ENCODE results near the gene RSPO1. TPM values are rescaled to one million over a fixed set of nuclear protein-coding genes. Genes with fewer than 3 reads are reported as not detected.

RSPO1 gene
- polyA plus RNA-seq, 1 experiment, result not detected

GRCh38 chr1:37567023-37567422 is 67.7 kb downstream of the RSPO1 start:
- DNase-seq (ENCODE audit: low read depth, low spot score), result no peak
- CTCF ChIA-PET, result interaction anchor here (0.8 to 1.6 kb wide), 2 partner anchors 36 to 53 kb away, joined by 5 to 7 read pairs; partner anchors contain the start of gene MEAF6

GRCh38 chr1:37564892-37565291 is 69.8 kb downstream of the RSPO1 start:
- POLR2A ChIA-PET, result interaction anchor here (0.7 kb wide), 1 partner anchor 465 kb away, joined by 5 read pairs; no protein-coding TSS in a partner anchor
- peaks cover 4% of the 10 kb centered on the region for H3K9me3 ChIP-seq (ENCODE audit: control insufficient read depth, insufficient read depth, low read length)
- TF ChIP-seq, protein P1, sequence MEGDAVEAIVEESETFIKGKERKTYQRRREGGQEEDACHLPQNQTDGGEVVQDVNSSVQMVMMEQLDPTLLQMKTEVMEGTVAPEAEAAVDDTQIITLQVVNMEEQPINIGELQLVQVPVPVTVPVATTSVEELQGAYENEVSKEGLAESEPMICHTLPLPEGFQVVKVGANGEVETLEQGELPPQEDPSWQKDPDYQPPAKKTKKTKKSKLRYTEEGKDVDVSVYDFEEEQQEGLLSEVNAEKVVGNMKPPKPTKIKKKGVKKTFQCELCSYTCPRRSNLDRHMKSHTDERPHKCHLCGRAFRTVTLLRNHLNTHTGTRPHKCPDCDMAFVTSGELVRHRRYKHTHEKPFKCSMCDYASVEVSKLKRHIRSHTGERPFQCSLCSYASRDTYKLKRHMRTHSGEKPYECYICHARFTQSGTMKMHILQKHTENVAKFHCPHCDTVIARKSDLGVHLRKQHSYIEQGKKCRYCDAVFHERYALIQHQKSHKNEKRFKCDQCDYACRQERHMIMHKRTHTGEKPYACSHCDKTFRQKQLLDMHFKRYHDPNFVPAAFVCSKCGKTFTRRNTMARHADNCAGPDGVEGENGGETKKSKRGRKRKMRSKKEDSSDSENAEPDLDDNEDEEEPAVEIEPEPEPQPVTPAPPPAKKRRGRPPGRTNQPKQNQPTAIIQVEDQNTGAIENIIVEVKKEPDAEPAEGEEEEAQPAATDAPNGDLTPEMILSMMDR (IDR thresholded peaks at IDR 0.05; ENCODE audit: low read depth, low read length), result no peak
- no peaks in the 10 kb centered on the region for H3K27me3 ChIP-seq (ENCODE audit: control insufficient read depth, insufficient read depth, low read length)
- H3K4me3 ChIP-seq (ENCODE audit: low read depth, low read length), result no peak overlapping the region
- no peak overlapping the region for H3K27ac ChIP-seq (ENCODE audit: low read depth, low read length)
- no peak for DNase-seq (ENCODE audit: low read depth, low spot score)
- CTCF ChIA-PET, result interaction anchor here (0.5 to 1.0 kb wide), 2 partner anchors 77 to 398 kb away, joined by 3 read pairs; no protein-coding TSS in a partner anchor

More at GRCh38 chr1:37567023-37567422, 67.7 kb downstream of the RSPO1 start:
- TF ChIP-seq, protein P1 (IDR thresholded peaks at IDR 0.05; ENCODE audit: low read depth, low read length), result no peak
- POLR2A ChIA-PET, result no interaction called here
- Histone ChIP-seq H3K27ac (ENCODE audit: low read depth, low read length) (no peak overlapping the region), H3K27me3 (ENCODE audit: control insufficient read depth, insufficient read depth, low read length) (no peaks in the 10 kb centered on the region), H3K4me3 (ENCODE audit: low read depth, low read length) (no peak overlapping the region), H3K9me3 (ENCODE audit: control insufficient read depth, insufficient read depth, low read length) (no peaks in the 10 kb centered on the region)

DNA sequence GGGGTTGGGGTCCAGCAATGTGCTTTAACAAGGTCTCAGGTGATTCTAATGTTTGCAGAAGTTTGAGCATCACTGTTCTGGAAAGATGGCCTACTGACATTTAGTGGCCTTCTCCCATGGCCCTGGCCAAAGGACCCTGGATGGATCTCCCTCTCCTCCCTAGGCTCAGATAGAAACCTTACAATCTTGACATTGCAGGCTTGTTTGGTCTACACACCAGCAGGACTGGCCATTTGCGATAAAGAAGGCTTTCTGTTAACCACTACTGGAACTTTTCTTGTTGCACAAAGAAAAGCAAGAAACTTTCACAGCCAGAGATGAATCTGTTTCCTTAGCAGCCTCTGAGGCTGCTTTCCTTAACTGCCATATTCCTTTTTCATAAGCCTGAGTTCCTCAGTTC is 71.7 kb downstream of the RSPO1 start:
- TF ChIP-seq, protein P1 (IDR thresholded peaks at IDR 0.05; ENCODE audit: low read depth, low read length), result no peak
- H3K27ac ChIP-seq (ENCODE audit: low read depth, low read length), result no peak overlapping the region
- ChIA-PET POLR2A (no interaction called here), CTCF (interaction anchor here (1.1 to 2.1 kb wide), 2 partner anchors 14 to 119 kb away, joined by 4 to 8 read pairs; no protein-coding TSS in a partner anchor)
- peaks cover 4% of the 10 kb centered on the region for H3K9me3 ChIP-seq (ENCODE audit: control insufficient read depth, insufficient read depth, low read length)
- H3K4me3 ChIP-seq (ENCODE audit: low read depth, low read length), result no peak overlapping the region
- H3K27me3 ChIP-seq (ENCODE audit: control insufficient read depth, insufficient read depth, low read length), result no peaks in the 10 kb centered on the region
- no peak for DNase-seq (ENCODE audit: low read depth, low spot score)

Other genes with a start within 250 kb of the RSPO1 start
- 4.3 and 6.4 TPM in 2 replicates for gene ZC3H12A, start 160.3 kb downstream of the RSPO1 start, polyA plus RNA-seq (2011; rRNA removed)
- gene MEAF6, start 120.1 kb downstream of the RSPO1 start, polyA plus RNA-seq (2011; rRNA removed), result 59.6 and 69.6 TPM in 2 replicates
- gene SNIP1, start 80.6 kb downstream of the RSPO1 start, polyA plus RNA-seq (2011; rRNA removed), result 7.8 and 8.9 TPM in 2 replicates
- 13.1 and 14.2 TPM in 2 replicates for gene DNALI1, start 78.0 kb downstream of the RSPO1 start, polyA plus RNA-seq (2011; rRNA removed)
- gene GNL2, start 39.0 kb downstream of the RSPO1 start, polyA plus RNA-seq (2011; rRNA removed), result 52.5 and 64.7 TPM in 2 replicates
- 7.1 and 9.6 TPM in 2 replicates for gene CDCA8, start 57.6 kb upstream of the RSPO1 start, polyA plus RNA-seq (2011; rRNA removed)
- gene EPHA10, start 130.2 kb upstream of the RSPO1 start, polyA plus RNA-seq (2011; rRNA removed), result not detected in 2 replicates
- 0.32 and 0.65 TPM in 2 replicates for gene MANEAL, start 159.0 kb upstream of the RSPO1 start, polyA plus RNA-seq (2011; rRNA removed)
- gene C1orf122, start 172.9 kb upstream of the RSPO1 start, polyA plus RNA-seq (2011; rRNA removed), result 26.0 and 30.3 TPM in 2 replicates
- 15.2 and 15.6 TPM in 2 replicates for gene YRDC, start 173.3 kb upstream of the RSPO1 start, polyA plus RNA-seq (2011; rRNA removed)
- 6.8 and 8.6 TPM in 2 replicates for gene MTF1, start 224.7 kb upstream of the RSPO1 start, polyA plus RNA-seq (2011; rRNA removed)

Data from AG04450 (cell line).